D721Med (cell line): ENCODE measurements around the gene CNTF.
"Not testable (repeated sequence)": the region's sequence is repeated elsewhere in the genome, so short reads cannot be mapped to it uniquely, and the experiment has no call there.

ENCODE experiments used
- DNase-seq: peaks from one replicate; pipeline ENCODE4 v3.0.0; 2011; ENCODE audit warnings: low spot score; ENCODE audit not compliant: insufficient read length
- FAIRE-seq: peaks from 2 replicates; lab custom pipeline; 2011; peaks lifted over from hg19 to GRCh38; lab: Jason Lieb, UNC
- CTCF ChIP-seq: IDR thresholded peaks from 2 replicates; pipeline ENCODE4 v1.5.1; 2012; ENCODE audit warnings: mild to moderate bottlenecking, control low read depth; ENCODE audit not compliant: insufficient read depth; ENCODE audit errors: missing control alignments

Gene CNTF

GRCh38 chr11:58622344-58622743, at the start of gene CNTF:
TSS of gene CNTF (plus strand) at chr11:58622665. CDS start at chr11:58622753, 88 bp downstream.
- TF ChIP-seq CTCF: no peak
- FAIRE-seq: no peak
- DNase-seq: no peak

GRCh38 chr11:58572906-58573305, 49.6 kb upstream of the CNTF start:
- not testable (repeated sequence) for DNase-seq, FAIRE-seq

- TF ChIP-seq CTCF: no peak
- DNase-seq (no peak), FAIRE-seq (no peak)
These were observed 48.9 kb upstream of the CNTF start for GRCh38 chr11:58573451-58574104.

- TF ChIP-seq CTCF: no peak
- DNase-seq (no peak), FAIRE-seq (no peak)
These were observed 47.6 kb upstream of the CNTF start for GRCh38 chr11:58574881-58575280.

- FAIRE-seq: no peak
- DNase-seq: no peak
- TF ChIP-seq CTCF: no peak
These were observed 47.0 kb upstream of the CNTF start, which contains the start of gene LPXN for GRCh38 chr11:58575377-58576020. TSS of gene LPXN (minus strand) at chr11:58575856. CDS start at chr11:58575772, 84 bp downstream.

GRCh38 chr11:58576887-58577471, 45.5 kb upstream of the CNTF start:
- no peak for FAIRE-seq
- peak; percentile 35 for TF ChIP-seq CTCF
- DNase-seq: no peak

GRCh38 chr11:58577555-58578135, 44.8 kb upstream of the CNTF start:
- no peak for FAIRE-seq
- no peak for TF ChIP-seq CTCF

More at GRCh38 chr11:58577555-58578135, 44.8 kb upstream of the CNTF start:
- DNase-seq: no peak
